HS-27A (cell line): Measurements from ENCODE around the gene HIBCH.
"Not testable (repeated sequence)": the region's sequence is repeated elsewhere in the genome, so short reads cannot be mapped to it uniquely, and the experiment has no call there.

Source experiments
- DNase-seq: peaks from one replicate; pipeline ENCODE4 v3.0.0-alpha.2; 2012; ENCODE audit warnings: low read depth, missing footprints

The HIBCH gene

GRCh38 chr2:190319555-190320498 lies at the start of gene HIBCH:
Gene HIBCH (minus strand): TSS chr2:190319826. CDS start chr2:190319750, 76 bp downstream.
- peak; percentile 91 for DNase-seq

- no peak for DNase-seq
Measured at GRCh38 chr2:190367091-190367490, 47.5 kb upstream of the HIBCH start.

- no peak for DNase-seq
Measured at GRCh38 chr2:190366248-190366753, 46.7 kb upstream of the HIBCH start.

DNA sequence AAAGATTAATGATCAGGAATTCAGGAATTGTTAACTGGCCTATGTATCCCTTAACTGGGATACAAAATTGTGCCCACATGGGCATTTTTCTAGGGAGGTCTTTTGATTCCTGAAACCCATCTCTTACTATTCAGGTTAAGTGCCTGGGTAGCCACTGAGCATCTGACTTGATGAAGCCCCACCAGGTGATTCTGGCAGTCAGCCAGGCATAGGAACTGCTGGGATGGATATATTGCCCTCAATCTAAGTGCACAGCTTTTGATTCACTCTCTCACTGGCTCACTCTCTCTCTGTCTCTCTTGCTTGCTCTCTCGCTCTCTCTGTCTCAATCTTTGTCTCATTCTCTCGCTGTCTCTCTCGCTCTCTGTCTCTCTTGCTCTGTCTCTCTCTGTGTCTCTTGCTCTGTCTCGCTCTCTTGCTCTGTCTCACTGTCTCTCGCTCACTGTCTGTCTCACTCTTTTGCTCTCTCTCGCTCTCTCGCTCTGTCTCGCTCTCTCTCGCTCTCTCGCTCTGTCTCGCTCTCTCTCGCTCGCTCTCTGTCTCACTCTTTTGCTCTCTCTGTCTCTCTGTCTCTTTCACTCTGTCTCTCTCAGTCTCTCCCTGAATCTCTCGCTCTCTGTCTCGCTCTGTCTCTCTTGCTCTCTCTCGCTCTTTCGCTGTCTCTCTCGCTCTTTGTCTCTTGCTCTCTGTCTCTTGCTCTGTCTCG lies 46.0 kb upstream of the HIBCH start:
- no peak for DNase-seq

- DNase-seq: no peak
Measured at GRCh38 chr2:190362894-190363293, 43.3 kb upstream of the HIBCH start.

GRCh38 chr2:190361572-190361971 lies 41.9 kb upstream of the HIBCH start:
- no peak for DNase-seq

- no peak for DNase-seq
Measured at GRCh38 chr2:190360965-190361364, 41.3 kb upstream of the HIBCH start.

GRCh38 chr2:190360561-190360960 lies 40.9 kb upstream of the HIBCH start:
- DNase-seq: no peak

- DNase-seq: not testable (repeated sequence)
Measured at GRCh38 chr2:190358655-190359448, 39.2 kb upstream of the HIBCH start.

DNA sequence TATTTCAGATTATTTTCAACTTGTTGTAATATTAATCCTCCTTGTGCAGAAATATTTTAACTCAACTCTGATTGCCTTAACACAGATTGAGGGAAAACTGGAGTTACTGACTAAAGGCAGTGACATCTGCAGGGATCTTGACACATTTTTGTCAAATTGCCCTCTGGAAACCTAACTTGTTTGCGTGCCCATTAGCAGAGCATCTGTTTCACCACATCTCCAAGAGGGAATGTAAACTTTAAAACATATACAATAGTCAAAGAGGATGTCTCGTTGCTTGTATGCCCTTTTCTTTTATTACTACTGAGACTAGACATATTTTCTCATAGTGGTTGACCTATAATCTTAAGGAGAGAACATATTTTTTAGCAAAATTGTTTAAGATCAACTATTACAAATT lies 38.0 kb upstream of the HIBCH start:
- no peak for DNase-seq

DNA sequence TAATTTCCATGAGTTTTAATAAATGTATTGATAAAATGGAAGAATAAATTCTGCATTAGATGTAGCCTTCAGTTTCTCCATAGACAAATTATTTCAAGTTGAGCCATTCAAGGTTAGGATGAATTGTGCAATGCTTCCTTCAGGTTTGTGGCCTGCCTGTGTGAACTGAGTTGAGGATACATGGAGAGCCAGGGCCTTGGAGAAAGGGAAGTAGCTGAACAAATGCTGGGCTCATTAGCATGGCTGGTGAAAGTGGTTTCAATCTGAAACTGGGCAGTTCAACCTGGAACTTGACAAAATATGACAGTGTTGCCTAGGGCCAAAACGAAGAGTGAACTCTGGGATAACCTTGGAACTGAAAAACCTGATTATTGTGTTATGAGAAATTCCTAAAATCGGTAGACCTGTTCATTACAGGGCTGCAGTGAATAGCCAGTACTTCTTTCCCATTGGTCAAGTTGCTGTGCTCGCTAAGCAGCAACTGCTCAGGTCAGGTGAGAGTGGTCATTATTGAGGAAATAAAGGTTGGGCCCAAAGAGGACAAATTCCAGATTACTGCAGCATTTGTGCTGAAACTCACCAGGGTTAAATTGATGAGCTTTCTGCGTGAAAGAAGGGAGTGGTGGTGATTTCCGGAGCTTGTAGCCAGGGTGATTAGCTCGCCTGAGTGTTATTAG lies 36.5 kb upstream of the HIBCH start:
- DNase-seq: no peak

DNA sequence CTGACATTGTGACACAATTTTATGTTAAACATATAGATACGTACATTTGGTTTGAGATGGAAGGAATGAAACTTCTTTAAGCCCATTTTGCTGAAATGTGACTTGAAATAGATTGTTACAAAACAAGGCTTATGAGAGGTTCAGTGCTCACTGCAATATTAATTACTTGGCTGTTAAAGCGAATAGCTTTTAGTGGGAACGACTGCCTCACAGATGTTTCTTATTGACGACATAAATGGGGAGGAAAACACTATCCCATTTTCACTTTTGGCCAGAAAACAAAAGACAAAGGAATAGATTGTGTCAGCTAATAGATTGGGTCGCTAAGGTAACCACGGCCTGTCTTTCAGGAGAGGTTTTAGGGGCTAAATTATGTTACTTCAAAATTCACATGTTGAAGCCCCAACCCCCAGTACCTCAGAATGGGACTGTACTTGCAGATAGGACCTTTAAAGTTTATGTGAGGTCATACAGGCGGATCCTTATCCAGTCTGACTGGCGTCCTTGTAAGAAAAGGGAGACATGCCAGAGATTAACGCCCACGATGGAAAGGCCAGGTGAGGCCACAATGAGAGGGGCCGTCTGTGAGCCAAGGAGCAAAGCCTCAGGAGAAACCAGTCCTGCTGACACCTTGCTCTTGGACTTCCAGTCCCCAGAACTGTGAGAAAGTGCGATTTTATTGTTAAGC lies 34.5 kb upstream of the HIBCH start:
- no peak for DNase-seq

DNA sequence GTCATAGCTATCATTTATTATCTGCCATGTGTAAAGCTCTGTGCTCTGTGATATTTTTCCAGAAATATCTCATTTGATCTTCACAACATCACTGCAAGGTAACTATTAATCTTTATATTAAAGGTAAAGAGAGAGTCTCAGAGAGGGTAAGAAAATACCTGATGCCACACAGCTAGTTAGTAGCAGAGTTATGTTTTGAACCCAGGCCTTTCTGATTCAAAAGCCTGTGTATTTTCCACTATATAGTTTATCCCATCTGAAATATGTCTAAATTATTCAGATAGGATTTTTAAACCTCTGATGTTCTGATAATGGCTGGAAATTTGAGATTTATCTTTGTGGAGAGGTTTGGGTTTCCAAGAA lies 33.9 kb upstream of the HIBCH start:
- DNase-seq: no peak

- DNase-seq: no peak
Measured at GRCh38 chr2:190352668-190353536, 33.3 kb upstream of the HIBCH start.

- DNase-seq: no peak
Measured at GRCh38 chr2:190351955-190352354, 32.3 kb upstream of the HIBCH start.

DNA sequence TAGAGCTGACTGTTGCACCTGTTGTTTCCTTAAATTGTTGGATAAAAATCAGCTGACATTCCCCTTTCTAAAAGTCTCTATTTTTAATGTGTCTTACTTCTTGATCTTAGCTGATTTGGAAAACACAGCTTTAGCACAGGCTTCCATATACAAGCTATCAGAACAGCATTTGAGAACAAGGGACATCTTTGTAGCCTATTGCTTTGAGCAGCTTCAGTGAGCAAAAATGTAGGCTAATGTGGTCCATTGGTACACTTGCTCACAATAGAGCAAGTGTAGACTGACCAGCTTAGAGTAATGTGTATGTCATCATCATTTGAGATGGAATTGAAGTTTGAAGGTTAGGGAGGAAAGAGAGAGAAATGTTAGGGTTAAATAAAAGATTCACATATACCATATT lies 30.7 kb upstream of the HIBCH start:
- no peak for DNase-seq

GRCh38 chr2:190344276-190344827 lies 24.7 kb upstream of the HIBCH start:
- no peak for DNase-seq

- DNase-seq: no peak
Measured at GRCh38 chr2:190343536-190344275, 24.1 kb upstream of the HIBCH start, which contains the start of gene INPP1. Gene INPP1 (plus strand): TSS chr2:190343589. CDS start chr2:190360103, 16,514 bp downstream.

DNA sequence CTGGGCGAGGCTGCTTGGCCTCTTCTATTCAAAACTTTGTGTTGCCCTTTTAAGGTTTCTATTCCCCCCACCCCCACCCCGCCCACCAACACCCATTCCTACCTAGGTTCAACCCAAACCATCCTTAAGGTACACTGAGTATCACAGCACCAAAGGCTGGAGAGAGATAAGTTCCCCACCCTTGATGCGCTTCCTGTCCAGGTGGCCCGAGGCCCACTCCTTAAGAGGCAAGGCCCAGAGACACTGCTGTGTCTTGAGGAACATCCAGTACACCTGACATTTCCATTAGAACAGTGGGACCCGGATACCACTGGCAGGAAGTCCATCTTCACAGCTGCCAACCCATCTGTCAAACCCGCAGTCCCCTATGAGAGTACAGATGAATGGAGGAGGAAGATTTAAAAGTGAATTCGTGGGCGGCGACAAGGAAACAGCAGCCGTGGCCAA lies 23.5 kb upstream of the HIBCH start:
- DNase-seq: no peak
